NB4 (cell line): ENCODE results near the gene ARHGAP25.

Source experiments
- CTCF ChIP-seq: IDR thresholded peaks from one replicate; pipeline ENCODE4 v1.5.1; 2012; ENCODE audit warnings: low read depth, low read length
- MYC ChIP-seq: IDR thresholded peaks from 2 replicates; pipeline ENCODE4 v1.6.1; 2011; ENCODE audit warnings: low read depth, low read length
- POLR2A ChIP-seq: IDR thresholded peaks from 2 replicates; pipeline ENCODE4 v1.6.1; 2011; ENCODE audit warnings: mild to moderate bottlenecking; ENCODE audit not compliant: insufficient read length; ENCODE audit errors: extremely low read depth
- TF ChIP-seq, protein P1 (sequence below): IDR thresholded peaks from 2 replicates; pipeline ENCODE4 v1.6.1; 2011; ENCODE audit warnings: low read depth, low read length

- TF ChIP-seq POLR2A (no peak), CTCF (no peak), MYC (no peak)
- TF ChIP-seq, protein P1, sequence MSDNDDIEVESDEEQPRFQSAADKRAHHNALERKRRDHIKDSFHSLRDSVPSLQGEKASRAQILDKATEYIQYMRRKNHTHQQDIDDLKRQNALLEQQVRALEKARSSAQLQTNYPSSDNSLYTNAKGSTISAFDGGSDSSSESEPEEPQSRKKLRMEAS, result no peak
Measured at GRCh38 chr2:68817306-68817705, 82.7 kb downstream of the ARHGAP25 start.
